ENCODE measurements around the gene TRDN.
"Not testable (repeated sequence)": the region's sequence is repeated elsewhere in the genome, so short reads cannot be mapped to it uniquely, and the experiment has no call there.

The TRDN gene

GRCh38 chr6:123503619-123504018, 133.1 kb downstream of the TRDN start:
- DNase-seq (ENCODE audit: low read depth in 2 of 2): no peak

- no peak for DNase-seq (ENCODE audit: low read depth in 2 of 2)
Observed at GRCh38 chr6:123497025-123497424, 139.7 kb downstream of the TRDN start.

- DNase-seq (ENCODE audit: low read depth in 2 of 2): no peak
Observed at GRCh38 chr6:123489589-123489988, 147.2 kb downstream of the TRDN start.

- no peak for DNase-seq (ENCODE audit: low read depth in 2 of 2)
Observed at GRCh38 chr6:123480986-123481385, 155.8 kb downstream of the TRDN start.

GRCh38 chr6:123472025-123472702, 164.6 kb downstream of the TRDN start:
- not testable (repeated sequence) for DNase-seq (ENCODE audit: low read depth in 2 of 2)

GRCh38 chr6:123467392-123467791, 169.4 kb downstream of the TRDN start:
- no peak for DNase-seq (ENCODE audit: low read depth in 2 of 2)

GRCh38 chr6:123462152-123462551, 174.6 kb downstream of the TRDN start:
- DNase-seq (ENCODE audit: low read depth in 2 of 2): no peak

GRCh38 chr6:123458218-123458617, 178.5 kb downstream of the TRDN start:
- DNase-seq (ENCODE audit: low read depth in 2 of 2): no peak

GRCh38 chr6:123456836-123457235, 179.9 kb downstream of the TRDN start:
- no peak for DNase-seq (ENCODE audit: low read depth in 2 of 2)

GRCh38 chr6:123454448-123454847, 182.3 kb downstream of the TRDN start:
- DNase-seq (ENCODE audit: low read depth in 2 of 2): no peak

- DNase-seq (ENCODE audit: low read depth in 2 of 2): not testable (repeated sequence)
Observed at GRCh38 chr6:123453071-123453470, 183.7 kb downstream of the TRDN start.

- DNase-seq (ENCODE audit: low read depth in 2 of 2): no peak
Observed at GRCh38 chr6:123448306-123448884, 188.4 kb downstream of the TRDN start.

- no peak for DNase-seq (ENCODE audit: low read depth in 2 of 2)
Observed at GRCh38 chr6:123447315-123447937, 189.3 kb downstream of the TRDN start.

GRCh38 chr6:123439371-123439770, 197.4 kb downstream of the TRDN start:
- no peak for DNase-seq (ENCODE audit: low read depth in 2 of 2)

- DNase-seq (ENCODE audit: low read depth in 2 of 2): no peak
Observed at GRCh38 chr6:123434186-123434585, 202.6 kb downstream of the TRDN start.

- DNase-seq (ENCODE audit: low read depth in 2 of 2): no peak
Observed at GRCh38 chr6:123430970-123431369, 205.8 kb downstream of the TRDN start.

GRCh38 chr6:123427008-123427407, 209.7 kb downstream of the TRDN start:
- no peak for DNase-seq (ENCODE audit: low read depth in 2 of 2)

GRCh38 chr6:123423130-123423529, 213.6 kb downstream of the TRDN start:
- DNase-seq (ENCODE audit: low read depth in 2 of 2): no peak

GRCh38 chr6:123420512-123420911, 216.2 kb downstream of the TRDN start:
- DNase-seq (ENCODE audit: low read depth in 2 of 2): no peak

- no peak for DNase-seq (ENCODE audit: low read depth in 2 of 2)
Observed at GRCh38 chr6:123418071-123418470, 218.7 kb downstream of the TRDN start.

GRCh38 chr6:123417535-123417934, 219.2 kb downstream of the TRDN start:
- no peak for DNase-seq (ENCODE audit: low read depth in 2 of 2)

- no peak for DNase-seq (ENCODE audit: low read depth in 2 of 2)
Observed at GRCh38 chr6:123415844-123416468, 220.8 kb downstream of the TRDN start.

GRCh38 chr6:123404975-123405374, 231.8 kb downstream of the TRDN start:
- DNase-seq (ENCODE audit: low read depth in 2 of 2): no peak
